ENCODE data around the gene PPP1R3A. TPM values are rescaled to one million over a fixed set of nuclear protein-coding genes. Genes with fewer than 3 reads are reported as not detected.

The PPP1R3A gene
- total and polyA plus RNA-seq, 2 of the 8 experiments (the other 6 are each of a cell fraction or from before 2014, with no cell fraction given), result not detected

DNA sequence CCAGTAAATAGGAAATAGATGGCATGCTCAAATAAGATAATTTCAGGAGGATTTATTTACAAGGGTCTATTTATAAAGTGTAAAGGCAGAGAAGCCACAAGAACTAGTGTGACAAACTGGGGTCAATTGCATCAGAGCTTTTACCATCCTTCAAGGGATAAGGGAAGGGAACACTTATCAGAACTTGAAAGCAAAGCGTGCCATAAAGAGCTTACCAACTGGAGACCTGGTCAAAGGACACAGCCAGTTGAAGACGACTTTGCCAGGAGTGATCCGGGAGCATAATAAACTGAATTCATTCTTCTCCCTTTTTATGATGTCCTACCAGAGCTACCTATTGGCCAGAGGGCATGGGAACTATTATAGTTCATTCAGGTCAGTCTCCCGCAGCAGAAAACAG, 3.2 kb upstream of the PPP1R3A start:
- H3K23me2 ChIP-seq (ENCODE audit: low read depth, low read length), result no peaks in the 10 kb centered on the region
- H2AK5ac ChIP-seq (ENCODE audit: low read depth, low read length), result no peak overlapping the region
- no peak overlapping the region for H4K5ac ChIP-seq (ENCODE audit: insufficient read length, low read depth, low read length)
- no peak overlapping the region for H3K14ac ChIP-seq (ENCODE audit: insufficient read length)
- no peaks in the 10 kb centered on the region for H3K27me3 ChIP-seq (replicated peaks in 1 of 4; ENCODE audit: control insufficient read depth in 3 of 4, extremely low read depth in 1 of 4, insufficient read depth in 3 of 4, low read length in 3 of 4)
- no peaks in the 10 kb centered on the region for H3K9me3 ChIP-seq (ENCODE audit: insufficient read depth in 2 of 2, low read depth in 1 of 2, low read length in 1 of 2)
- H3K9ac ChIP-seq (replicated peaks in 1 of 4; ENCODE audit: extremely low read depth in 1 of 4, low read depth in 3 of 4, low read length in 3 of 4), result no peak overlapping the region
- no peak overlapping the region for H3K18ac ChIP-seq (ENCODE audit: extremely low read depth, low read length)
- ChIA-PET POLR2A (ENCODE audit: partially characterized antibody) (no interaction called here), CTCF (ENCODE audit: partially characterized antibody) (no interaction called here)
- H2BK20ac ChIP-seq (ENCODE audit: low read length), result no peak overlapping the region
- DNase-seq (ENCODE audit: low read depth in 1 of 2, low spot score in 2 of 2) (no peak), FAIRE-seq (no peak)
- H3K23ac ChIP-seq (ENCODE audit: insufficient read length), result no peak overlapping the region
- no peak overlapping the region for H4K91ac ChIP-seq (replicated peaks; ENCODE audit: insufficient read length, low read length)
- H2BK15ac ChIP-seq (ENCODE audit: low read length), result no peak overlapping the region
- no peaks in the 10 kb centered on the region for H4K20me1 ChIP-seq (replicated peaks in 1 of 2; ENCODE audit: control insufficient read depth in 1 of 2, insufficient read depth in 2 of 2, low read length in 2 of 2)
- H3K4me2 ChIP-seq (ENCODE audit: insufficient read depth in 1 of 2, low read depth in 2 of 2, low read length in 2 of 2), result no peak overlapping the region
- no peak overlapping the region for H2BK12ac ChIP-seq (ENCODE audit: low read depth, low read length)
- H2BK120ac ChIP-seq (replicated peaks; ENCODE audit: low read depth, low read length), result no peak overlapping the region
- H3K27ac ChIP-seq (ENCODE audit: low read depth, low read length), result no peak overlapping the region
- no peaks in the 10 kb centered on the region for H3K36me3 ChIP-seq (ENCODE audit: control insufficient read depth in 2 of 4, insufficient read depth in 4 of 4, low read length in 3 of 4)
- H2BK5ac ChIP-seq (ENCODE audit: low read depth, low read length), result no peak overlapping the region
- H3K56ac ChIP-seq (replicated peaks; ENCODE audit: insufficient read length, low read depth, low read length), result no peak overlapping the region
- H2AFZ ChIP-seq (ENCODE audit: low read length), result no peak overlapping the region
- no peaks in the 10 kb centered on the region for H3K4me1 ChIP-seq (replicated peaks in 1 of 4; ENCODE audit: control insufficient read depth in 3 of 4, insufficient read depth in 4 of 4, low read length in 3 of 4)
- no peak overlapping the region for H3K4me3 ChIP-seq (ENCODE audit: extremely low read depth in 1 of 4, insufficient read depth in 2 of 4, low read depth in 3 of 4, low read length in 4 of 4)
- 84% methylated on average over 4 of the region's 4 CpGs; no CpG with 5 or more reads in 1 of the 2 experiments for WGBS, 2 experiments (ENCODE audit: extremely low coverage in 1 of 2, insufficient coverage in 1 of 2, insufficient read length in 1 of 2, insufficient replicate concordance in 2 of 2, low coverage in 1 of 2, low lambda C conversion rate in 2 of 2, missing lambda C conversion rate in 1 of 2)
- H3K4ac ChIP-seq (replicated peaks; ENCODE audit: insufficient read length, low read depth, low read length), result no peak overlapping the region
- no peaks in the 10 kb centered on the region for H3K79me2 ChIP-seq (ENCODE audit: control insufficient read depth in 1 of 2, insufficient read depth in 2 of 2, low read length in 2 of 2)
- H4K8ac ChIP-seq (ENCODE audit: extremely low read depth, insufficient read depth, low read length), result no peak overlapping the region
- no peaks in the 10 kb centered on the region for H3K79me1 ChIP-seq (ENCODE audit: low read depth, low read length)
- TF ChIP-seq PHF8 (conservative IDR thresholded peaks at IDR 0.05; ENCODE audit: low read depth, low read length), result no peak
- TF ChIP-seq TBP (IDR thresholded peaks at IDR 0.05; ENCODE audit: low read depth, low read length), result no peak
- no peak for TF ChIP-seq RFX5 (IDR thresholded peaks at IDR 0.05; ENCODE audit: borderline replicate concordance, low read depth, low read length)
- TF ChIP-seq HDAC2 (IDR thresholded peaks at IDR 0.05; ENCODE audit: borderline replicate concordance in 1 of 2, low read depth in 2 of 2, low read length in 2 of 2), result no peak
- TF ChIP-seq GTF2F1 (IDR thresholded peaks at IDR 0.05; ENCODE audit: borderline replicate concordance, low read depth, low read length), result no peak
- TF ChIP-seq SIRT6 (IDR thresholded peaks at IDR 0.05; ENCODE audit: low read length), result no peak
- no peak for TF ChIP-seq SP1 (IDR thresholded peaks at IDR 0.05; ENCODE audit: low read depth, low read length)
- TF ChIP-seq JUN (IDR thresholded peaks at IDR 0.05; ENCODE audit: low read depth, low read length), result no peak
- no peak for TF ChIP-seq POLR2A (IDR thresholded peaks at IDR 0.05; ENCODE audit: control extremely low read depth in 1 of 2, low read depth in 2 of 2, low read length in 2 of 2)
- no peak for TF ChIP-seq RNF2 (IDR thresholded peaks at IDR 0.05; ENCODE audit: borderline replicate concordance, low read depth, low read length, missing control alignments, poor library complexity, severe bottlenecking)
- no peak for TF ChIP-seq NANOG (IDR thresholded peaks at IDR 0.05; ENCODE audit: insufficient read depth, low read depth, low read length, poor library complexity, severe bottlenecking)
- TF ChIP-seq CBX8 (IDR thresholded peaks at IDR 0.05; ENCODE audit: borderline replicate concordance, low read depth, low read length), result no peak
- TF ChIP-seq GABPA (IDR thresholded peaks at IDR 0.05; ENCODE audit: borderline replicate concordance, insufficient read depth, low read length), result no peak
- no peak for TF ChIP-seq TCF12 (IDR thresholded peaks at IDR 0.05; ENCODE audit: low read depth, low read length)
- no peak for TF ChIP-seq TEAD4 (IDR thresholded peaks at IDR 0.05; ENCODE audit: low read depth, low read length)
